Peyer's patch (tissue), 4 donors: Measurements from ENCODE around the gene GDAP1L1.

Source experiments
- CTCF ChIP-seq, 6 experiments: fragments of 450-650 bp in 4 of 6; fragments of 200-600 bp in 2 of 6; sonication (generic) in 1 of 6; IDR thresholded peaks; one replicate each; pipeline ENCODE4 v1.5.1; 2017 to 2019; ENCODE audit warnings: antibody characterized with exemption in 6 of 6, mild to moderate bottlenecking in 3 of 6, moderate library complexity in 1 of 6
- POLR2A ChIP-seq, 2 donors: fragments of 450-650 bp; IDR thresholded peaks; one replicate each; pipeline ENCODE4 v1.5.1; 2017; ENCODE audit warnings: antibody characterized with exemption in 2 of 2, mild to moderate bottlenecking in 2 of 2, moderate library complexity in 2 of 2

GRCh38 chr20:44291754-44292153 is 44.6 kb downstream of the GDAP1L1 start:
- TF ChIP-seq CTCF (IDR thresholded peaks at IDR 0.05) (no peak), POLR2A (IDR thresholded peaks at IDR 0.05) (no peak)
